Measurements from ENCODE around the gene CAMK4. TPM values are rescaled to one million over a fixed set of nuclear protein-coding genes. Genes with fewer than 3 reads are reported as not detected.

Gene CAMK4
- total RNA-seq, 4 donors from 2014 or later, result 3.5 to 38.8 (median 6.2) TPM

GRCh38 chr5:111280282-111280951 is 56.2 kb downstream of the CAMK4 start:
- Histone ChIP-seq H3K36me3 (no peaks in the 10 kb centered on the region), H3K27ac (no peak overlapping the region), H3K4me3 (no peak overlapping the region), H3K27me3 (no peaks in the 10 kb centered on the region), H3K4me1 (no peaks in the 10 kb centered on the region), H3K9me3 (no peaks in the 10 kb centered on the region)
- no peak for DNase-seq
- TF ChIP-seq CTCF (IDR thresholded peaks at IDR 0.05) (no peak), POLR2A (IDR thresholded peaks at IDR 0.05) (no peak)

GRCh38 chr5:111282798-111283197 is 58.6 kb downstream of the CAMK4 start:
- Histone ChIP-seq H3K27me3 (no peaks in the 10 kb centered on the region), H3K9me3 (no peaks in the 10 kb centered on the region), H3K36me3 (no peaks in the 10 kb centered on the region), H3K27ac (no peak overlapping the region), H3K4me1 (no peaks in the 10 kb centered on the region), H3K4me3 (no peak overlapping the region)
- DNase-seq, result no peak
- no peak for TF ChIP-seq POLR2A (IDR thresholded peaks at IDR 0.05)
- TF ChIP-seq CTCF (IDR thresholded peaks at IDR 0.05), result no peak

- Histone ChIP-seq H3K27me3 (no peaks in the 10 kb centered on the region), H3K4me1 (no peaks in the 10 kb centered on the region), H3K4me3 (no peak overlapping the region), H3K27ac (no peak overlapping the region), H3K36me3 (no peaks in the 10 kb centered on the region), H3K9me3 (no peaks in the 10 kb centered on the region)
- DNase-seq, result no peak
- TF ChIP-seq CTCF (IDR thresholded peaks at IDR 0.05), result no peak
- TF ChIP-seq POLR2A (IDR thresholded peaks at IDR 0.05), result no peak
These were observed 60.6 kb downstream of the CAMK4 start for GRCh38 chr5:111284825-111285224.

- TF ChIP-seq CTCF (IDR thresholded peaks at IDR 0.05) (no peak), POLR2A (IDR thresholded peaks at IDR 0.05) (no peak)
- Histone ChIP-seq H3K4me3 (no peak overlapping the region), H3K27me3 (no peaks in the 10 kb centered on the region), H3K27ac (no peak overlapping the region), H3K9me3 (no peaks in the 10 kb centered on the region), H3K36me3 (no peaks in the 10 kb centered on the region), H3K4me1 (no peaks in the 10 kb centered on the region)
- DNase-seq, result no peak
These were observed 70.4 kb downstream of the CAMK4 start for GRCh38 chr5:111294551-111294950.

- Histone ChIP-seq H3K36me3 (no peaks in the 10 kb centered on the region), H3K9me3 (no peaks in the 10 kb centered on the region), H3K4me1 (no peaks in the 10 kb centered on the region), H3K4me3 (no peak overlapping the region), H3K27ac (no peak overlapping the region), H3K27me3 (no peaks in the 10 kb centered on the region)
- DNase-seq, result no peak
- TF ChIP-seq CTCF (IDR thresholded peaks at IDR 0.05) (no peak), POLR2A (IDR thresholded peaks at IDR 0.05) (no peak)
These were observed 71.5 kb downstream of the CAMK4 start for GRCh38 chr5:111295649-111296048.

GRCh38 chr5:111296570-111296969 is 72.4 kb downstream of the CAMK4 start:
- no peaks in the 10 kb centered on the region for H3K36me3 ChIP-seq
- no peaks in the 10 kb centered on the region for H3K27me3 ChIP-seq
- H3K4me1 ChIP-seq, result no peaks in the 10 kb centered on the region
- TF ChIP-seq POLR2A (IDR thresholded peaks at IDR 0.05) (no peak), CTCF (IDR thresholded peaks at IDR 0.05) (no peak)
- H3K27ac ChIP-seq, result no peak overlapping the region
- no peak for DNase-seq
- no peaks in the 10 kb centered on the region for H3K9me3 ChIP-seq
- no peak overlapping the region for H3K4me3 ChIP-seq
